Neuronal stem cell (in vitro differentiated cells): ENCODE measurements around the gene WDR5.
A peak's percentile ranks its signal among the peaks of the same experiment; 100 is the strongest.

Experiments
- DNase-seq: peaks from one replicate; pipeline ENCODE4 v3.0.0-alpha.2; 2013; ENCODE audit warnings: low spot score
- H2AFZ ChIP-seq: one replicate; pipeline ENCODE4 v1.6.1; 2013; ENCODE audit warnings: mild to moderate bottlenecking, low read length, inconsistent platforms
- H2AK5ac ChIP-seq: 2 replicates; pipeline ENCODE4 v1.6.1; 2013; ENCODE audit warnings: low read depth, mild to moderate bottlenecking, inconsistent platforms, low read length, moderate library complexity, mixed read lengths
- H2BK120ac ChIP-seq: 2 replicates; pipeline ENCODE4 v1.6.1; 2013; ENCODE audit warnings: low read depth, mild to moderate bottlenecking, inconsistent platforms, low read length, moderate library complexity, mixed read lengths
- H2BK12ac ChIP-seq: one replicate; pipeline ENCODE4 v1.6.1; 2013; ENCODE audit warnings: low read length, inconsistent platforms
- H2BK15ac ChIP-seq: 2 replicates; pipeline ENCODE4 v1.6.1; 2013; ENCODE audit warnings: mild to moderate bottlenecking, low read length, inconsistent platforms, mixed read lengths
- H2BK5ac ChIP-seq: one replicate; pipeline ENCODE4 v1.6.1; 2013; ENCODE audit warnings: inconsistent platforms, mild to moderate bottlenecking, low read length, moderate library complexity
- H3K14ac ChIP-seq: one replicate; pipeline ENCODE4 v1.6.1; 2013; ENCODE audit warnings: low read length, inconsistent platforms
- H3K18ac ChIP-seq: 2 replicates; pipeline ENCODE4 v1.6.1; 2013; ENCODE audit warnings: low read length, inconsistent platforms
- H3K23ac ChIP-seq: 2 replicates; pipeline ENCODE4 v1.6.1; 2013; ENCODE audit warnings: low read depth, mild to moderate bottlenecking, mixed read lengths, low read length, inconsistent platforms; ENCODE audit not compliant: poor library complexity
- H3K27ac ChIP-seq: replicated peaks from 3 replicates; pipeline ENCODE4 v1.5.1; 2013; ENCODE audit warnings: low read length, inconsistent platforms
- H3K27me3 ChIP-seq, 3 experiments: 2 replicates each; pipeline ENCODE4 v1.6.1; 2013; ENCODE audit warnings: low read length in 3 of 3, mild to moderate bottlenecking in 2 of 3, inconsistent platforms in 1 of 3, low read depth in 1 of 3, mixed read lengths in 1 of 3, moderate library complexity in 1 of 3; ENCODE audit not compliant: control insufficient read depth in 3 of 3, insufficient read depth in 3 of 3
- H3K36me3 ChIP-seq, 2 donors: replicated peaks in 1 of 2; 2 replicates each; pipeline ENCODE4 v1.6.1; 2013; ENCODE audit warnings: low read length in 2 of 2; ENCODE audit not compliant: control insufficient read depth in 2 of 2, insufficient read depth in 2 of 2
- H3K4ac ChIP-seq: 2 replicates; pipeline ENCODE4 v1.6.1; 2013; ENCODE audit warnings: inconsistent platforms, mild to moderate bottlenecking, low read length, moderate library complexity
- H3K4me1 ChIP-seq, 2 donors: 1 replicate in 1 of 2; 2 replicates in 1 of 2; pipeline ENCODE4 v1.6.1; 2013; ENCODE audit warnings: low read length in 2 of 2, low read depth in 1 of 2; ENCODE audit not compliant: control insufficient read depth in 2 of 2, insufficient read depth in 1 of 2
- H3K4me2 ChIP-seq: one replicate; pipeline ENCODE4 v1.6.1; 2013; ENCODE audit warnings: mild to moderate bottlenecking, low read length, inconsistent platforms; ENCODE audit not compliant: insufficient read depth, poor library complexity, severe bottlenecking
- H3K4me3 ChIP-seq, 2 donors: 2 replicates each; pipeline ENCODE4 v1.5.1; 2013; ENCODE audit warnings: low read length in 2 of 2, mild to moderate bottlenecking in 2 of 2, inconsistent platforms in 1 of 2, moderate library complexity in 1 of 2
- H3K79me1 ChIP-seq: one replicate; pipeline ENCODE4 v1.6.1; 2013; ENCODE audit warnings: low read depth, mild to moderate bottlenecking, inconsistent platforms, low read length, moderate library complexity
- H3K9ac ChIP-seq: one replicate; pipeline ENCODE4 v1.6.1; 2013; ENCODE audit warnings: mild to moderate bottlenecking, low read depth, low read length, inconsistent platforms; ENCODE audit not compliant: poor library complexity
- H3K9me3 ChIP-seq, 2 donors: replicated peaks in 1 of 2; 2 replicates each; pipeline versions ENCODE3 to v1.6.1; 2013; ENCODE audit warnings: low read length in 2 of 2, mild to moderate bottlenecking in 2 of 2, inconsistent platforms in 1 of 2, low read depth in 1 of 2, mixed read lengths in 1 of 2, moderate library complexity in 1 of 2; ENCODE audit not compliant: control insufficient read depth in 2 of 2, insufficient read depth in 1 of 2
- H4K8ac ChIP-seq: one replicate; pipeline ENCODE4 v1.6.1; 2013; ENCODE audit warnings: low read depth, mild to moderate bottlenecking, inconsistent platforms, low read length, moderate library complexity
- H4K91ac ChIP-seq: one replicate; pipeline ENCODE4 v1.6.1; 2013; ENCODE audit warnings: low read length, low read depth, mild to moderate bottlenecking, inconsistent platforms; ENCODE audit not compliant: poor library complexity
- WGBS, 2 donors: extraction: QIAGEN DNeasy Blood & Tissue Kit; methylation state at CpG; one replicate each; pipeline ENCODE4 v1.1.7; 2013; ENCODE audit warnings: missing lambda C conversion rate in 2 of 2, mixed read lengths in 1 of 2; ENCODE audit not compliant: insufficient read length in 2 of 2, insufficient replicate concordance in 1 of 2; ENCODE audit errors: extremely low coverage in 2 of 2; 5-methylcytosine and 5-hydroxymethylcytosine counted together

The WDR5 gene

DNA sequence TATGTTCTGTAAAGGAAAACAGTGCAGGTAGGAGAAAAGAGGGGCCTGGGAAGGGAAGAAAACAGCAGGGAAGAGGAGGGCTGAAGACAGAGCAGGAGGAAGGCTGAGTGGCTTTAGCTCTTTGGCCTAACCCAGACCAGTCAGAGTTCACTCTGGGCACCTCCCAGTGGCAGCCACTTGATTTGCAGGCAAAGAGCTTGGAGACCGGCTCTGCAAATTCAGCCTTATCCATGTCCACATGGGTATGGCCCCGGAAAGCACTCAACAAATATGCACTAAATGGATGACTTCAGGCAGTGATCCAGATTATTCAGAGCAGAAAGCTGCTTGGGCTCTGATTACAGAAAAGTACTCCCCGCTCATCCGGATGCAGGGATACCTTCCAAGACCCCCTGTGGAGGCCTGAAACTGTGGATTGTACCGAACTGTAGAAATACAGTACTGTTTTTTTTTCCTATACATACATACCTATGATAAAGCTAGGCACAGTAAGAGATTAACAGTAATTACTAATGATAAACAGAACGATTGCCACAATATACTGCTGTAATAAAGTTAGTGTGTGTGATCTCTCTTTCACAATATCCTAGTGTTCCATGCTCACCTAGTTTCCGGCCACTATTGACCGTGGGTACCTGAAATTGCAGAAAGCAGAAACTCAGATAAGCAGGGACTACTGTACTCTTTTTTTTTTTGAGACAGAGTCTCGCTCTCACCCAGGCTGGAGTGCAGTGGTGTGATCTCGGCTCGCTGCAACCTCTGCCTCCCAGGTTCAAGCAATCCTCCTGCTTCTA is 33.1 kb downstream of the WDR5 start:
- Histone ChIP-seq H3K36me3 (peaks cover 0 to 1% of the 10 kb centered on the region in 2 donors), H3K27me3 (no peaks in the 10 kb centered on the region), H3K79me1 (peaks cover 6% of the 10 kb centered on the region), H3K18ac (no peak overlapping the region), H3K9ac (no peak overlapping the region), H4K91ac (no peak overlapping the region), H2AFZ (no peak overlapping the region), H3K4me2 (no peak overlapping the region), H3K27ac (no peak overlapping the region), H2BK12ac (no peak overlapping the region), H4K8ac (no peak overlapping the region), H3K4me3 (no peak overlapping the region), H2BK120ac (no peak overlapping the region), H3K23ac (no peak overlapping the region), H2AK5ac (no peak overlapping the region), H2BK5ac (no peak overlapping the region), H3K9me3 (peaks cover 0 to 5% of the 10 kb centered on the region in 2 donors), H3K4me1 (peaks cover 7 to 8% of the 10 kb centered on the region in 2 donors), H2BK15ac (no peak overlapping the region), H3K14ac (no peak overlapping the region), H3K4ac (no peak overlapping the region)
- DNase-seq: no peak
- WGBS, 2 donors: no CpG with 5 or more reads among the region's 11 CpGs

DNA sequence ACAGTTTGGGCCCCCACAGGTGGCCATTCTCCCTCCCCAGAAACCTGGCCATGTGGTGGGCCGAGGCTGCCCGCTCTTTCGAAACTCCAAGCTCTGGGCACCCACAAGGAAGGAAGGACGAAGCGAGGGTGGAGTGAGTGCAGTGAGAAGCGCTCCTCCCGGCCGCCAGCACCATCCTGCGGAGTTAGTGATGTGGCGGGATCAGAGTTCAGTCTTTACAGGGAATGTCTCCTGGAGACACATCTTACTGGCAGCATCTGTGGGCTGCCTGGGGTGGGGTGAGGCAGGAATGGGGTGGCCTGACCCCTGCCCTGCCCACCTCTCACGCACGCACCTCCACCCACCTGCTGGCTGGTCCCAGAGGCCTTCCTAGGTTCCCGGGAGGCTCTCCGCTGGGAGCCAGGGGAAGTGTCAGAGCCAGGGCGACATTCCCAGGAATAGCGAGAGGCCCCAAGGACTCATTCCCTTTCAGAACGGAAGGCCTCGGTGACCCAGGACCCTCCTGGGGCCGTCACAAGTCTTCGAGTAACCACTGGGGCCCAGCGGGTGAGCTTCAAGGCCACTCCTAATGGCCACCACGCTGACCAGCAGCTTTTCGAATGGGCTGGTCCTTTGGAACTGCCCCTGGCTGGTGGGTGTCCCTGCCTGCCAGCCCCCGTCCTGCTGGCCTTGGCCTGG is 34.0 kb downstream of the WDR5 start:
- no CpG with 5 or more reads among the region's 24 CpGs for WGBS, 2 donors
- H2BK15ac ChIP-seq: peak overlapping the region; percentile 67
- peak overlapping the region; percentile 18 for H2BK120ac ChIP-seq
- H2BK5ac ChIP-seq: peak overlapping the region; percentile 66
- H3K27ac ChIP-seq: no peak overlapping the region
- H3K4ac ChIP-seq: no peak overlapping the region
- no peak overlapping the region for H3K4me3 ChIP-seq
- no peak overlapping the region for H3K14ac ChIP-seq
- H3K4me1 ChIP-seq: peaks cover 7 to 8% of the 10 kb centered on the region in 2 donors
- H2BK12ac ChIP-seq: no peak overlapping the region
- peaks cover 0 to 5% of the 10 kb centered on the region in 2 donors for H3K9me3 ChIP-seq
- H4K8ac ChIP-seq: no peak overlapping the region
- H3K18ac ChIP-seq: no peak overlapping the region
- no peak for DNase-seq
- H3K79me1 ChIP-seq: peaks cover 9% of the 10 kb centered on the region
- no peak overlapping the region for H3K9ac ChIP-seq
- peak overlapping the region; percentile 2 for H3K4me2 ChIP-seq
- H2AK5ac ChIP-seq: peak overlapping the region; percentile 75
- H3K23ac ChIP-seq: no peak overlapping the region
- no peaks in the 10 kb centered on the region for H3K27me3 ChIP-seq
- H4K91ac ChIP-seq: no peak overlapping the region
- no peak overlapping the region for H2AFZ ChIP-seq
- peaks cover 0 to 1% of the 10 kb centered on the region in 2 donors for H3K36me3 ChIP-seq

DNA sequence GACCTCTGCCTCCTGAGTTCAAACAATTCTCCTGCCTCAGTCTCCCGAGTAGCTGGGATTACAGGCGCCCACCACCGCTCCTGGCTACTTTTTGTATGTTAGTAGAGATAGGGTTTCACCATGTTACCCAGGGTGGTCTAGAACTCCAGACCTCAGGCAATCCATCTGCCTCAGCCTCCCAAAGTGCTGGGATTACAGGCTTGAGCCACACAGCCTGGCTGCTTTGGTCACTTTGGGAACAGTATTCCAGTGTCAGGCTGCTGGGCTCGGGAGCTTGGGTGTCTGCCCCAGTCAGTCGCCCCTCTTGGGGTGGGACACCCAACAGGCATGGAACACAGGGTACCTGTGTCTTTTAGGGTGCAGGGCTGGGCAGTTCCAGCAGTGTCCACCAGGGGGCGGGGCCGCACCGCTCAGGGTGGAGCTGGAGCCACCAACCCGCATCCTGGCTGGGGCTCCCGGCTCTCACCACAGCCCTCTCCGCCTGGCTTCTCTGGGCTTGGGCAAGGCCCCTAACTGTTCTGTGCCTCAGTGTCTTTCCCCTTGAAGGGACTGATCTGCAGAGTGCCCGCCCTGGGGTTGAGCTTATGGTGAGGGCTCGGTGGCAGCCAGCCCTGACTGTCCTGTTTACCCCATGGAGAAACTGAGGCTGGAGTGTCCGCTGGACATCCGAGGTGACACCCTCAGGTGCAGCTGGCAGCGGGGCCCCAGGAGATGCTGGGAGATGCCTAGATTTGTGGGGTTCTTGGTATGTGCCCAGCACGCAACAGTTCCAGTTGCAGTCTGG is 34.8 kb downstream of the WDR5 start:
- Histone ChIP-seq H3K18ac (no peak overlapping the region), H3K79me1 (peaks cover 7% of the 10 kb centered on the region), H3K9me3 (peaks cover 0 to 4% of the 10 kb centered on the region in 2 donors), H2BK5ac (peak overlapping the region; percentile 66), H3K36me3 (peaks cover 0 to 1% of the 10 kb centered on the region in 2 donors), H2AFZ (no peak overlapping the region), H3K4me3 (no peak overlapping the region), H2BK15ac (no peak overlapping the region), H2BK12ac (no peak overlapping the region), H3K4me2 (no peak overlapping the region), H4K91ac (no peak overlapping the region), H3K27ac (no peak overlapping the region), H3K27me3 (peaks cover 0 to 3% (median 0%) of the 10 kb centered on the region in 3 experiments), H3K9ac (no peak overlapping the region), H3K4me1 (peaks cover 3 to 9% of the 10 kb centered on the region in 2 donors), H2BK120ac (no peak overlapping the region), H3K23ac (no peak overlapping the region), H3K14ac (no peak overlapping the region), H2AK5ac (no peak overlapping the region), H3K4ac (no peak overlapping the region), H4K8ac (no peak overlapping the region)
- no peak for DNase-seq
- no CpG with 5 or more reads among the region's 17 CpGs for WGBS, 2 donors
